Measurements from ENCODE around the gene TMEM101. TPM values are rescaled to one million over a fixed set of nuclear protein-coding genes. Genes with fewer than 3 reads are reported as not detected.
"Not testable (repeated sequence)": the region's sequence is repeated elsewhere in the genome, so short reads cannot be mapped to it uniquely, and the experiment has no call there.

Gene TMEM101
- 38.4 TPM for polyA plus RNA-seq (2012; ENCODE audit: insufficient read depth, insufficient read length)

DNA sequence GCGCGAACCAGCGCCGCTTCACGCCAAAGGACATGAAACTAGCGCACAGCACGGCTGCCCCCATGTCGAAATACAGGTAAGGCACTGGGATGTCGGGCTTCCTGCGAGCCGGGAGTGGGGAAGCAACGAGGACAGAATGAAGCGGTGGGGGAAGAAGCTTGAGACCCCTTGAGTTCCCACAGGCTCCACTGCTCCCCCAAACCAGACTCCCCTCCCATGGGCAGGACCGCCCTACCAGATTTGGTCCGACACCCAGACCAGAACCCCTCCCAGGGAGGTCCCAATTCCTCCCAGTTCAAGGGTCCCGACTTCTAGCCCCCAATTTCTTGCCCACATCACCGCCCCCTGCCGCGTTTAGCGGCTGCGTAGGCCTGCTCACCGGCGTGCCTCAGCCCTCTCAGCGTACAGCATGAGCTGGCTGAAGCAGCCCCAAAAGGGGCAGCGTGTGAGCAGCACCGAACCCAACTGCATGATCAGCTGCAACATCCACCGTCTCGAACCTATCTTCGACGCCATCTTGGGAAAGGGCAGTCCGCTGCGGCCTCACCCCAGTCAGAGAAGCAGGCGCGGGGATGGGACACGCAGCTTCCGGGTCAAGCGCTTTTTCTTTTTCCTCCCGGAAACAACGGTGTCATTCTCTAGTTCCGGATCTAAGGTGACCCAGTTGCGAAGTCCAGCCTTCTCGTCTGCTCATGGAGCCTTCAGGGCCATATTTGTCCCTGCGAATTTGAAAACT, at the start of gene TMEM101:
TMEM101 (minus strand) TSS at position 527 of the 736 bp plus-strand sequence; CDS start at position 516, 11 bp downstream.
- H3K4me3 ChIP-seq (ENCODE audit: low read length) = peak within 1 kb of the TSS; percentile 98
- peak; percentile 90 for DNase-seq (ENCODE audit: low read depth, low spot score)

DNA sequence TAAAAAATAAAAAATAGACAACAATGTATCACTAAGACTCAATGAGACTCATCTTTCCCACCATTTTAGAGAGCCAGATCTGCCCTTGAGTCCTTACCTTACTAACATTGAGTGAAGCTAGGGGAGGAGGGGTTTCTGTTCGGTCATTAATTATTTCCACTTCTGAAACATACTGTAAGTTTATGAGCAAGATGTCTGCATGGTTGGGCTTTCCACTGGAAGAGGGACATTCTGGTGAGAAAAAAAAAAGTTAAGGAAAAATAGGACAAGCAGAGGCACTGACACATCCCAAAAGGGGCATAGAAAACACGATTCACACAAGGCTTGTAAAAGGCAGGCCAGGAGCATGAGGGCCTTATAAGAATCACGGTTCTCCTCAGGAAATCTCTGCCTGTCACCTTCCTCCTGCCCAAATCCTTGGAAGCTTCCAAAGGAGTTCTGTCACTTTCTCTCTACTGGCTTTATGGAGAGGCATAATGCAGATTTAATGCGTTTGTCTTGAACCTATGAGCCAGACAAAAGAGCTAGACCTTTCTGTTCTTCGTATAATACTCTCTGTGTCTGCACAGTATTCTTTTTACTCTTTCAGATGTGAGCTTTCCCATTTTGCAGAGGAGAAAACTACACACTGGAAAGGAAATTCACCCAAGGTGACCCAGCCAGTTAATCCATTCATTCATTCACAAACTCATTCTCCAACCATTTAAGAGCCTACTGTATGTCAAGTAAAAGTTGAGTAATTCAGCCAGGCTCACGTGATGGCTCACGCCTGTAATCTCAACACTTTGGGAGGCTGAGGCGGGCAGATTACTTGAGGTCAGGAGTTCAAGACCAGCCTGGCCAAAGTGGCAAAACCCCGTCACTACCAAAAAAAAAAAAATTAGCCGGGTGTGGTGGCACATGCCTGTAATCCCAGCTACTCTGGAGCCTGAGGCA, 49.2 kb upstream of the TMEM101 start:
- no peak for DNase-seq (ENCODE audit: low read depth, low spot score)
- H3K4me3 ChIP-seq (ENCODE audit: low read length) = no peak overlapping the region

DNA sequence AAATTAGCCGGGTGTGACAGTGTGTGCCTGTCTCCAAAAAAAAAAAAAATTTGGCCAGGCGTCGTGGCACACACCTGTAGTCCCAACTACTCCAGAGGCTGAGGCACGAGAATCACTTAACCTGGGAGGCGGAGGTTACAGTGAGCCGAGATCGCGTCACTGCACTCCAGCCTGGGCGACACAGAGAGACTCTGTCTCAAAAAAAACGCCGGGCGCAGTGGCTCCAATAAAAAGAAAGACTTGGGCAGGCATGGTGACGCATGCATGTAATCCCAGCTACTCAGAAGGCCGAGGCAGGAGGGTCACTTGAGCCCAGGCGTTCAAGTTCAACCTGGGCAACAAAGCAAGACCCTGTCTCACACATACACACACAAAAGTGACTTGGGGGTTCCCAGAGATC, 48.1 kb upstream of the TMEM101 start:
- DNase-seq (ENCODE audit: low read depth, low spot score) = no peak
- no peak overlapping the region for H3K4me3 ChIP-seq (ENCODE audit: low read length)

DNA sequence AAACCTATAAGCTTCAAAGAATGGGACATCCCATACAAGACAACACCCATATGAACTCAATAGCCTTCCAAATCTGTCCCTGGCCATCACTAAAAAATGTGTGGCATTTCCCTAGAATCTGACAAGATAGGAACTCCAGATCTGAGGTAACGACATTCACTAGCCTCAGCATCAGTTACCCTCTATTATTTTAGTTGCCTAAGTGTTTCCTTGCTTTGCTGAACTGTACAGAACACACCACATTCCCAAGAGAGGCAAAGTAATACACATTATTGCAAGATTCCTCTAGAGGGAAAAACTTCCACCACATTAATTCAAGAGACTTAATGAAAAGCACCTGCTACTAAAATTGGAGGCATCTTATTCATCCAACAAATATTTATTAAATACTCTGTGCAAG, 46.7 kb upstream of the TMEM101 start:
- no peak for DNase-seq (ENCODE audit: low read depth, low spot score)
- no peak overlapping the region for H3K4me3 ChIP-seq (ENCODE audit: low read length)

GRCh38 chr17:44059101-44059892, 44.5 kb upstream of the TMEM101 start:
- DNase-seq (ENCODE audit: low read depth, low spot score) = no peak
- no peak overlapping the region for H3K4me3 ChIP-seq (ENCODE audit: low read length)

GRCh38 chr17:44053125-44053872, 38.5 kb upstream of the TMEM101 start:
- DNase-seq (ENCODE audit: low read depth, low spot score) = no peak
- no peak overlapping the region for H3K4me3 ChIP-seq (ENCODE audit: low read length)

- no peak overlapping the region for H3K4me3 ChIP-seq (ENCODE audit: low read length)
- no peak for DNase-seq (ENCODE audit: low read depth, low spot score)
These were observed 34.7 kb upstream of the TMEM101 start for GRCh38 chr17:44049294-44050060.

GRCh38 chr17:44046893-44047292, 32.1 kb upstream of the TMEM101 start:
- H3K4me3 ChIP-seq (ENCODE audit: low read length); DNase-seq (ENCODE audit: low read depth, low spot score): not testable (repeated sequence)

- no peak for DNase-seq (ENCODE audit: low read depth, low spot score)
- no peak overlapping the region for H3K4me3 ChIP-seq (ENCODE audit: low read length)
These were observed 30.7 kb upstream of the TMEM101 start for GRCh38 chr17:44045486-44045885.

DNA sequence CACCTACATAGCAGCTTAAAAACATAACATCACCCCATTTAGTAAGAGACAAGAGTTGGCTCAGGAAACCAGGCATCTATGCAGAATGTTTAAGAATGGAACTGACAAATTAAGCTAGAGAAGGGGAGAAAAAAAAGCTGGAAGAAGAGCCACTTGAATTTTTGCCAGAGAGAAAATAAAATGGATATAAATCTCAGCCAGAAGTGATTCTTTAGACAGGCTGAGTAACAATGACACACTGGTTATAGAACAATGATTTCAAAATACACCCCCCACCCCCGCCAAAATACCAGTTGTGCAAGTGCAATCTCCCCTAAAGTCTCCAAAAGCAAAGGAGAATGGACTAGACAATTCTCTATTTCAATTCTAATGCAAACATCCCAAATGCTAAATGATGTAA, 29.3 kb upstream of the TMEM101 start:
- no peak for DNase-seq (ENCODE audit: low read depth, low spot score)
- H3K4me3 ChIP-seq (ENCODE audit: low read length) = no peak overlapping the region

- no peak for DNase-seq (ENCODE audit: low read depth, low spot score)
- H3K4me3 ChIP-seq (ENCODE audit: low read length) = no peak overlapping the region
These were observed 28.5 kb upstream of the TMEM101 start for GRCh38 chr17:44043272-44043696.

DNA sequence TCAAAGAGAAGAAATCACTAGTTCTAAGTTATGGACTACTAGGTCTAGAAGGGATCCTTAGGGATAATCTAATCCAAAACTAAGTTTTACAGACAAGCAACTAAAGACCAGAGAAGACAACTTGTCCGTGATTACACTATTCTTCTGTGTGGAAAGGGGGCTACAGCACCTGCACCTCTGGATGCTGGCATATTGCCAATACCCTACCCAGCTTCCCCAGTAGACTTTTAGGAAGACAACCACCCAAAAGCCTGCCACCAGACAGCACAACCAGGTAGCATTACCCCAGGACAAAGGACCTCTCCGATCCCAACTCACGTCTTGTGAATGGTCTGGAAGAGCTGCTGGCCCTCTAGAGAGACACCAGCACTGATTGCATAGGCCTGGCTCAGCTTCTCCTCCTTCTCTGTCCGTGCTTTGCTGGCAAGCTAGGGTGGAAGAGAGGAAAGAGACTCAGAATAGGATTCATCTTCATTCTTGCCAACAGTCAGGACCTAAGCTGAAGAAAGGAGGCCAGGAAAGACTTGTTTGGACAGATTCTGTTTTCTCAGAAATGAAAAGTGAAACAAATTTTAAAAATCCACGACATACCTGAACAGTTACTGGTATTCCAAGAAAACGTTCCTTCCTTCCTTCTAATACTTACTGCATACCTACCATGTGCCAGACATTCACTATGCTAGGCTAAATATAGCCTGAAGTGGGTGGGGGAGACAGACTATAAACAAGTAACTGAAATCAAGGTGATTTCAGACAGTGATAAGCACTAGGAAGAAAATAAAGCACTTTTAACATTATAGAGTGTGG, 25.3 kb upstream of the TMEM101 start:
- H3K4me3 ChIP-seq (ENCODE audit: low read length) = no peak overlapping the region
- no peak for DNase-seq (ENCODE audit: low read depth, low spot score)

GRCh38 chr17:44038604-44039011, 23.8 kb upstream of the TMEM101 start:
- no peak for DNase-seq (ENCODE audit: low read depth, low spot score)
- H3K4me3 ChIP-seq (ENCODE audit: low read length) = no peak overlapping the region

DNA sequence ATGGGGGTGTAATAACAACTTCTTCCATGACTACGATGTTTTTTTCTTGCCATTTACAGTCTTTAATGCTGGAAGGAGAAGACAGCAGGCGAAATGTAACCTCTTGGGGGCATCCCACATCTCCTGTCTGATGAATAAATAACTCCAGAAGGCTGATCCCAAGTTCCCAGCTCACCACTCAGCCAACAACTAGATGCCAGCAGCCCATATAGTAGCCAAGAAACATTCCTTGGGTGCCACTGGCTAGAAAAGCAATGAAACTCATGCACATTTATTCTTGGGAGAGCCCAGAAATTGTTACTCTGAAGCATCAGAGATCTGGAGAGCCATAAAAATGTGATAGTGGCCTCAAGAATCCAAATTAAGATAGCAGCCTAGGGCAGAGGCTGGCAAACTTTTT, 22.7 kb upstream of the TMEM101 start:
- H3K4me3 ChIP-seq (ENCODE audit: low read length) = no peak overlapping the region
- no peak for DNase-seq (ENCODE audit: low read depth, low spot score)

- DNase-seq (ENCODE audit: low read depth, low spot score); H3K4me3 ChIP-seq (ENCODE audit: low read length): not testable (repeated sequence)
These were observed 19.9 kb upstream of the TMEM101 start for GRCh38 chr17:44034688-44035087.

DNA sequence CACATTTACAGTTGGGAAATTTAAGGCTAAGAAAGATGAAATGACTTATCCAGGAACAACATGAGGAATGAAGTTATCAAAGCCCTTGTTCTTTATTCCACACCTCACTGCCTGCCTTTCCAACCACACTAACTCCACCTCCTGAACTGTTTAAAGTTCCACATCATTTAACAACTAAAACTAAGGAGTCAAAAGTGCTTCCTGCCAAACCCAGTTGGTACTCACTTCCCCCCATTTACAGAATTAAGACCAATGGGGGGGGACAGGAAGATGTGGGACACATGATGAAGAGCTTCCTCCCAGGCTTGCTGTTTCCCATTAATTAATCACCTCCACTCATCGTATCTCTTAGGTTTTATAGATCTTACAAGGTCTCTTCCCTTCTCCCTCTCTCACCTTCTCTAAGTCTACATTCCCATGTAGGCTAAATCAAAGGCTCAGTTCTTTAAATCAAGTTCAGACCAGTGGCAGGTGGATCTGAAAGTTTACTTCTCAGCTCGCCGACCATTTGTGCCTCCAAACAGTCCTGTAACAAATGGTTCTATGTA, 19.2 kb upstream of the TMEM101 start:
- H3K4me3 ChIP-seq (ENCODE audit: low read length) = no peak overlapping the region
- DNase-seq (ENCODE audit: low read depth, low spot score) = no peak

DNA sequence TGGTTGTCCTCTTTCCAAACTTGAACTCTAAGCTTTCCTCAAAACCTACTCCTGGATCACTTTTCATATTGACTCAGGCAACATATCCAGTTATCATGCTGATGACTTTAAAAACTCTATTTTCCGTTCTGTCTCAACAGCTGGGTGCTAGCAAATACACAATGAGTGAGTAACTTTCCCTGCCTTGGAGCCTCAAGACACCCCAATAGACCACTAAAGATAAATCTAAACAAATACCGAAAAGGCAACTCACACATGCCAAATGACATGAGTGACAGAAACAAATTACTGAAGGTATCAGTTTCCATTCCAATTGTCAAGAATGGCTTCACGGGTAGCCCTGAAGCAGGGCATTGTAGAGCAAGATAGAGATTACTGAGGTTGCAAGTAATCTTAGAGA, 15.7 kb upstream of the TMEM101 start:
- no peak overlapping the region for H3K4me3 ChIP-seq (ENCODE audit: low read length)
- no peak for DNase-seq (ENCODE audit: low read depth, low spot score)

Measured in Jurkat, Clone E6-1 (cell line).